ENCODE results near the gene SLCO2A1.

DNA sequence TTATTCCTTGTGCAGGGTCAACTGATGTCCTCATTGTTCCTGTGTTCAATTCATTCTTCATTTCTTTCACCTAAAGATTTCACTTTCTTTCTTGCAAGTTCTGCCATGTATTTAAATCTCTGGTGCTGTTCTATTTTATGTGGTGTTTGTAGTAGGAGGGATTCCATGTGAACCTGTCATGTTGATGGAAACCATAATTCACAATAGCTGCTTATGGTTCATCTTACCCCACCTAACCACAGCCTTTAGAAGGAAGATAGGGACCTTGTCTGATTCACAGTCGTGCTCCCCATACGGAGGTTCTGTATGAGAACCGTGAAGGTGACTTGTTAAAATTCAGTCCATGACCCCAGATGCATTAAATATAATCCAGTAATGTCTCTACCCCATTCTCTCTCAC lies 21.9 kb downstream of the SLCO2A1 start:
- TF ChIP-seq ZNF274 (IDR thresholded peaks at IDR 0.05; ENCODE audit: low read depth, low read length) (no peak), YY1 (IDR thresholded peaks at IDR 0.05; ENCODE audit: insufficient read depth, insufficient read length) (no peak)

Data from NT2/D1 (cell line).